H9 (cell line): Measurements from ENCODE around the gene ZDHHC9. TPM values are rescaled to one million over a fixed set of nuclear protein-coding genes. Genes with fewer than 3 reads are reported as not detected.

Source experiments
- DNase-seq: peaks from one replicate; pipeline ENCODE4 v3.0.0-alpha.2; 2017
- H2AFZ ChIP-seq: one replicate; pipeline ENCODE4 v1.6.1; 2013; ENCODE audit warnings: mild to moderate bottlenecking, low read length, control low read depth, moderate library complexity
- H2AK5ac ChIP-seq: 2 replicates; pipeline ENCODE4 v1.6.1; 2013; ENCODE audit warnings: low read length, control low read depth, mixed read lengths; ENCODE audit not compliant: insufficient read length
- H2BK120ac ChIP-seq: one replicate; pipeline ENCODE4 v1.6.1; 2013; ENCODE audit warnings: low read depth, mild to moderate bottlenecking, low read length, control low read depth, inconsistent platforms; ENCODE audit not compliant: poor library complexity, severe bottlenecking
- H2BK12ac ChIP-seq: 2 replicates; pipeline ENCODE4 v1.6.1; 2013; ENCODE audit warnings: low read length, control low read depth, mixed read lengths, low read depth; ENCODE audit not compliant: insufficient read length
- H2BK15ac ChIP-seq: 2 replicates; pipeline ENCODE4 v1.6.1; 2013; ENCODE audit warnings: low read depth, low read length, control low read depth
- H2BK20ac ChIP-seq: one replicate; pipeline ENCODE4 v1.6.1; 2013; ENCODE audit warnings: low read depth, mild to moderate bottlenecking, low read length, control low read depth, inconsistent platforms; ENCODE audit not compliant: poor library complexity, severe bottlenecking
- H2BK5ac ChIP-seq: 2 replicates; pipeline ENCODE4 v1.6.1; 2013; ENCODE audit warnings: low read length, control low read depth, mixed read lengths; ENCODE audit not compliant: insufficient read length
- H3K14ac ChIP-seq: 2 replicates; pipeline ENCODE4 v1.6.1; 2013; ENCODE audit warnings: low read length, control low read depth; ENCODE audit not compliant: insufficient read depth
- H3K18ac ChIP-seq: 2 replicates; pipeline ENCODE4 v1.6.1; 2013; ENCODE audit warnings: low read depth, mild to moderate bottlenecking, mixed read lengths, low read length, control low read depth; ENCODE audit not compliant: insufficient read length
- H3K23ac ChIP-seq: 2 replicates; pipeline ENCODE4 v1.6.1; 2013; ENCODE audit warnings: low read length, control low read depth, mixed read lengths, low read depth; ENCODE audit not compliant: insufficient read length
- H3K23me2 ChIP-seq: 2 replicates; pipeline ENCODE4 v1.6.1; 2013; ENCODE audit warnings: low read depth, mild to moderate bottlenecking, mixed read lengths, low read length, control low read depth; ENCODE audit not compliant: insufficient read length, poor library complexity, severe bottlenecking
- H3K27ac ChIP-seq: 2 replicates; pipeline ENCODE4 v1.5.1; 2013; ENCODE audit warnings: low read length, control low read depth, mixed read lengths, low read depth; ENCODE audit not compliant: insufficient read length
- H3K27me3 ChIP-seq: 2 replicates; pipeline ENCODE4 v1.6.1; 2013; ENCODE audit warnings: low read length, control low read depth, inconsistent platforms; ENCODE audit not compliant: insufficient read depth
- H3K4ac ChIP-seq: 2 replicates; pipeline ENCODE4 v1.6.1; 2013; ENCODE audit warnings: low read depth, mild to moderate bottlenecking, control low read depth, inconsistent platforms, low read length, moderate library complexity
- H3K4me1 ChIP-seq: 2 replicates; pipeline ENCODE4 v1.6.1; 2013; ENCODE audit warnings: low read length, control low read depth, inconsistent platforms; ENCODE audit not compliant: insufficient read depth
- H3K4me2 ChIP-seq: 2 replicates; pipeline ENCODE4 v1.6.1; 2013; ENCODE audit warnings: low read length, control low read depth, mixed read lengths; ENCODE audit not compliant: insufficient read length, insufficient read depth
- H3K56ac ChIP-seq: 2 replicates; pipeline ENCODE4 v1.6.1; 2013; ENCODE audit warnings: low read depth, mild to moderate bottlenecking, mixed read lengths, low read length, control low read depth; ENCODE audit not compliant: insufficient read length
- H3K79me1 ChIP-seq: 2 replicates; pipeline ENCODE4 v1.6.1; 2013; ENCODE audit warnings: low read depth, mild to moderate bottlenecking, moderate library complexity, low read length, control low read depth, inconsistent platforms; ENCODE audit not compliant: insufficient read depth, poor library complexity, severe bottlenecking
- H3K79me2 ChIP-seq: 2 replicates; pipeline ENCODE4 v1.6.1; 2013; ENCODE audit warnings: low read length, control low read depth, inconsistent platforms; ENCODE audit not compliant: insufficient read depth
- H3K9ac ChIP-seq: 2 replicates; pipeline ENCODE4 v1.6.1; 2013; ENCODE audit warnings: low read length, control low read depth, mixed read lengths; ENCODE audit not compliant: insufficient read length; ENCODE audit errors: extremely low read depth
- H3K9me3 ChIP-seq: one replicate; pipeline ENCODE4 v1.6.1; 2013; ENCODE audit warnings: low read depth, low read length, inconsistent platforms; ENCODE audit not compliant: control insufficient read depth
- H3T11ph ChIP-seq: one replicate; pipeline ENCODE4 v1.6.1; 2013; ENCODE audit warnings: mild to moderate bottlenecking, low read length, control low read depth, inconsistent platforms
- H4K20me1 ChIP-seq: one replicate; pipeline ENCODE4 v1.6.1; 2013; ENCODE audit not compliant: control insufficient read depth, insufficient read length, insufficient read depth
- H4K5ac ChIP-seq: 2 replicates; pipeline ENCODE4 v1.6.1; 2013; ENCODE audit warnings: low read depth, mild to moderate bottlenecking, mixed read lengths, low read length, control low read depth; ENCODE audit not compliant: insufficient read length
- H4K8ac ChIP-seq: replicated peaks from 2 replicates; pipeline ENCODE4 v1.6.1; 2013; ENCODE audit warnings: low read length, control low read depth, mixed read lengths, low read depth; ENCODE audit not compliant: insufficient read length
- H4K91ac ChIP-seq: 2 replicates; pipeline ENCODE4 v1.6.1; 2013; ENCODE audit warnings: low read depth, mild to moderate bottlenecking, moderate library complexity, mixed read lengths, low read length, control low read depth; ENCODE audit not compliant: insufficient read length
- H3K27ac Mint-ChIP-seq, 3 experiments: 2 replicates in 2 of 3; 3 replicates in 1 of 3; pipeline ENCODE4 v1.8.0; 2020 to 2021; ENCODE audit warnings: mixed read lengths in 3 of 3, mild to moderate bottlenecking in 1 of 3, moderate library complexity in 1 of 3
- H3K27me3 Mint-ChIP-seq: 2 replicates; pipeline ENCODE4 v1.8.0; 2021; ENCODE audit warnings: low read depth, mild to moderate bottlenecking, moderate library complexity, mixed read lengths
- H3K36me3 Mint-ChIP-seq, 3 experiments: 2 replicates in 2 of 3; 3 replicates in 1 of 3; pipeline ENCODE4 v1.8.0; 2020 to 2021; ENCODE audit warnings: low read depth in 3 of 3, mixed read lengths in 3 of 3; ENCODE audit not compliant: insufficient read depth in 1 of 3
- H3K4me1 Mint-ChIP-seq, 2 experiments: 2 replicates each; pipeline ENCODE4 v1.8.0; 2020; ENCODE audit warnings: mixed read lengths in 2 of 2
- H3K4me3 Mint-ChIP-seq, 2 experiments: 2 replicates in 1 of 2; 3 replicates in 1 of 2; pipeline ENCODE4 v1.8.0; 2020 to 2021; ENCODE audit warnings: mild to moderate bottlenecking in 2 of 2, mixed read lengths in 2 of 2, moderate library complexity in 1 of 2
- H3K9me3 Mint-ChIP-seq, 2 experiments: 2 replicates in 1 of 2; 3 replicates in 1 of 2; pipeline ENCODE4 v1.8.0; 2020; ENCODE audit warnings: mild to moderate bottlenecking in 2 of 2, mixed read lengths in 2 of 2, moderate library complexity in 1 of 2
- CTCF ChIP-seq: fragments of 200-600 bp; sonication (generic); conservative IDR thresholded peaks from 3 replicates; pipeline ENCODE4 v1.8.0; 2021; ENCODE audit warnings: antibody characterized with exemption, mild to moderate bottlenecking
- whole genome bisulfite sequencing: extraction: QIAGEN DNeasy Blood & Tissue Kit; methylation state at CpG from one replicate; pipeline ENCODE4 v1.1.7; 2013; ENCODE audit warnings: missing lambda C conversion rate, low lambda C conversion rate, mixed read lengths; ENCODE audit not compliant: insufficient read length; ENCODE audit errors: extremely low coverage; 5-methylcytosine and 5-hydroxymethylcytosine counted together
- total RNA-seq: library from RNA; stranded (reverse); gene quantifications from 2 replicates; pipeline ENCODE4 v1.2.1, GENCODE V29; 2021

ZDHHC9 gene
- total RNA-seq, 1 experiment from 2014 or later = 21.0 TPM

GRCh38 chrX:129791961-129792570 is 51.6 kb downstream of the ZDHHC9 start:
- no CpG with 5 or more reads among the region's 11 CpGs for WGBS

More at GRCh38 chrX:129791961-129792570, 51.6 kb downstream of the ZDHHC9 start:
- Histone ChIP-seq H3K23ac (no peak overlapping the region), H2BK12ac (no peak overlapping the region), H2AK5ac (no peak overlapping the region), H2BK15ac (no peak overlapping the region), H3K9me3 (no peaks in the 10 kb centered on the region), H3K27me3 (no peaks in the 10 kb centered on the region), H3K56ac (no peak overlapping the region), H3K27ac (no peak overlapping the region), H3K18ac (no peak overlapping the region), H3T11ph (no peak overlapping the region), H2BK120ac (no peak overlapping the region), H3K4me2 (no peak overlapping the region), H3K9ac (no peak overlapping the region), H2BK20ac (no peak overlapping the region), H4K20me1 (no peaks in the 10 kb centered on the region), H4K8ac (no peak overlapping the region), H3K23me2 (no peaks in the 10 kb centered on the region), H3K14ac (no peak overlapping the region), H2AFZ (no peak overlapping the region), H3K4ac (no peak overlapping the region), H3K4me1 (no peaks in the 10 kb centered on the region), H2BK5ac (no peak overlapping the region), H3K79me1 (no peaks in the 10 kb centered on the region), H3K79me2 (no peaks in the 10 kb centered on the region), H4K91ac (no peak overlapping the region), H4K5ac (no peak overlapping the region)
- TF ChIP-seq CTCF = no peak
- H3K27ac Mint-ChIP-seq = no peak overlapping the region
- H3K27me3 Mint-ChIP-seq = no peaks in the 10 kb centered on the region; the same call in 1 of the 2 replicates
- DNase-seq = no peak
- no peaks in the 10 kb centered on the region for H3K4me1 Mint-ChIP-seq
- peaks cover 0 to 6% (median 2%) of the 10 kb centered on the region in 3 experiments; a peak in 4 of 7 replicates for H3K36me3 Mint-ChIP-seq
- H3K9me3 Mint-ChIP-seq = peaks cover 0 to 69% of the 10 kb centered on the region in 2 experiments; a peak in 3 of 5 replicates
- H3K4me3 Mint-ChIP-seq = no peak overlapping the region
